Hematopoietic multipotent progenitor cell treated with erythropoietin and hydrocortisone succinate and interleukin-3 and kit ligand, for 8 days (in vitro differentiated cells): ENCODE results near the gene GTF2F2.

Experiments
- DNase-seq: peaks from one replicate; pipeline ENCODE4 v3.0.0-alpha.2; 2015

The GTF2F2 gene

DNA sequence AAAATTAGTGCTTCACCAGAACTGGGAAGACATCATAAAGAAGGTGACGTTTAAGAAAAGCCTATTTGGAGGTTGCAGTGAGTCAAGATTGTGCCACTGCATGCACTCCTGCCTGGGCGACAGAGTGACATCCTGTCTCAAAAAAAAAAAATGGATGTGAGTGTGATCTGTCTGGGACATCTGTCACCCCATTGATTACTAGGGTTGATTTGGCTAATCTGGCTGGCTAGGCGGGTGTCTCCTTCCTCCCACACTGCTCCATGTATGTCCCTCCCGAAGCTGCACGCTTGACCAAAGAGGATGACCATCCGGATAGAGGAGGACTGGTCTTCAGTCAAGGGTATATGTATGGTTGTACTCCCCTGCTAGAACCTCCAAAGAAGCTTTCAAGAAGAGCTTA, 2.6 kb downstream of the GTF2F2 start:
- peak; percentile 50 for DNase-seq

DNA sequence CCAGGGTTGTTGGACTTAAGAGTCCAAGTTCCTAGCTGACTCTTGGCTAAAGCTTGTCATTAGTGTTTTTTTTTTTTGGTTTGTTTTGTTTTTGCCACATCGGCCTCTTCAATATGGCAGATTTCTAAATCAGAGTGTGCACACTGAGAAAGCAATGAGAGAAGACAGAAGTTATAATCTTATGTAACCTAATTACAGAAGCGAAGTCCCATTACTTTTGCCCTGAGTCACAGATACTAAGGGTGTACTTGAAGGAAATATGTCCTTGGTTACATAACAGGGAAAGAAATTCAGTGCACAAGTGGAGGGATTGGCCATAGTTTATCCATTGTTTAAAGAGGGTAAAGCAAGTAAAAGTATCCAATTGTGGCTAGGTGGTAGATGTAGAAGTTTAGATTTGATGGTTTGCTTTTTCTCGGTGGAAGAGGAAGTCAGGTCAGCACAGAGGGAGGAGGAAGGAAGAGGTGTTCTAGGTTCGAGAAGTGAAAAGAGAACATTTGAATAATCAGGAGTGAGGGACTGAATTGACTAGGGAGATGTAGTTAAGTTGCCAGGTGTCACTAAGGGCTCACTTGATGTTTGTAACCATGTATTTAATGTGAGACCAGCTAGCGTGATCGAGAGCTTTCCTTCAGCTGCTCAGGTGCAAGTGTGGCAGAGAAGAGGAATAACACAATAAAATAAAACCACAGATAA, 12.2 kb downstream of the GTF2F2 start:
- DNase-seq = no peak

DNA sequence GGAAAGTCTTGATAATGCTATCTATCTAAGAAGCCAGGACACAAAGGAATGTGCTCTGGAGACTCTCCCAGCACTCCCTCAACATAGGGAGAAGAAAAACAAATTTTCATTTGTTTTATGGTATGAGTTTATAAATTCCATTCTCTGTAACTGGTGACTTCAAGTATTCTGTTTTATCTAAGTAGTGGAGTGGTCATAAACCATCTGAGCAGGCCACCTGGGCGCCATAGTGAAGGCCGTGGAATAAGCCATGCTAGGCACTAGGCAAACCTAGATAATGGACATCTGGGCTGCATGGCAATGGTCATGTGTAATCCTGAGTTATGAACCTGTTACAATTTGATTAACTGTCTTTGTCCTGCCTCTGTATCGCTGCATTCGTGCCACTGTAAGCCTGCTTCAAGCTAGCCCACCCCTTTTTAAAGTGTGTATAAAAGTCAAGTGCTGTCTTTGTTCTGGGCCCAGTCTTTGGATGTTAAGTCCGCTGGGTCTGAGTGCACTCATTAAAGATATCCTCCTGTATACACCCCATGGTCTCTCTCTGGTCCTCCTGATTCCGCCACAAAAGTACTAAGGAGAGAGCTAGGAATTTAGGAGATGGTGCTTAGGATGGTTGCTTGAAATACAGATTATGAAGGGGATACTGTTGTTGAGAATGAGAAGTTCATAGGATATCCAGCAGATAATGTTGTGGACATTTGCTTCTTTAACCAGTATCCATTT, 13.2 kb downstream of the GTF2F2 start:
- peak; percentile 15 for DNase-seq

DNA sequence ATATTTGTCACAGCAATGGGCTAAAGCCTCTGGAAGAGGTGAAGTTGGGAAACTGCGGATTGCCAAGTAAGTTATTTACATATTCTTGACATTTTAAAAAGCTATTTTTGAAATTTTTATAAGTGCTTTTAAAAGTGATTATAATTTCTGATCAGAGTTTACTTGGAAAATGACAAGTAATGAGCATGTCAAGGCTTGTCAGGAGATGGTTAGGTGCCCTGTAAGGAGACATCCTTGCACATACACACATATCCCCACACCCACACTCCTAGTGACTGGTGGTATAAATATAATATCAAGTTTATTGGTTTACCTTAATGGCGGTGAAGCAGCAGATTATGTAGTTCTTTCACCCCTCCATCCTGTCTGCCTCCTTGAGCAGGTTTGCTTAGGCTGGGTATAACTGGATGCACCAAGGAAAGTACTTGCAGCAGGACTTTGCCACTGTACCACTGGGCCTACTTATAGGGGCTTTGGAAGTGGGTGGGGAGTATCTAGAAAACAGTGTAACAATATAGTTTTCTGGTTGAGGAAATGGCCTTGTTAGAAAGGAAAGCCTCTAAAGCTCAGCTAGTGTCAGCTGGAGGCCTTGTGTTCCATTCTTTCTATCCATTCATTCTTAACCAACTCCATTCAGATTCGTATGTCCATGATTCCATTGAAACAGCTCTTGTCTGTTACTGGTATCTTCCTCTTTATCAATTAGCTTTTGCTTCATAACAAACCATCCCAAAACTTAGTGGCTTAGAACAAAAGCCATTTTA, 16.6 kb downstream of the GTF2F2 start:
- DNase-seq = no peak

GRCh38 chr13:45137526-45137925, 17.2 kb downstream of the GTF2F2 start:
- DNase-seq = no peak

GRCh38 chr13:45138282-45138681, 18.0 kb downstream of the GTF2F2 start:
- no peak for DNase-seq

- no peak for DNase-seq
Measured at GRCh38 chr13:45141369-45141768, 21.1 kb downstream of the GTF2F2 start.

GRCh38 chr13:45142440-45143345, 22.4 kb downstream of the GTF2F2 start:
- DNase-seq = peak; percentile 72

DNA sequence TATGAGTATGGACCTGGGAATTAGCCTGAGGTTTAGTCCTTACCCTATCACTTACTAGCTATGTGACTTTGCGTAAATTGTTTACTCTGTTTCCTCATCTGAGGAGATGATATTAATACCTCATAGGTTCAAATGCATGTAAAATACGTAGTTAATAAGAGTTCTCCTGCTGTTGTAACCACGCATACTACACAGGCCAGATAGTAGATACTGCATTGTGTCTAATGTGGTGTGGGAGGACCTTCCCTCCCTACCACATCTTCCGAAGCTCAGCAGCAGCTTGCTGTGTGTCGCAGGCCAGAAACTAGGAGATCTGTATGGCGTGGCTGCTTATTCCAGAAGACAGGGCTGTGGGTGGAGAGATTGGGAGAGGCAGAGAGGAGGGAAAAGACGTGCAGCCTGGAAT, 23.0 kb downstream of the GTF2F2 start:
- DNase-seq = peak; percentile 51

DNA sequence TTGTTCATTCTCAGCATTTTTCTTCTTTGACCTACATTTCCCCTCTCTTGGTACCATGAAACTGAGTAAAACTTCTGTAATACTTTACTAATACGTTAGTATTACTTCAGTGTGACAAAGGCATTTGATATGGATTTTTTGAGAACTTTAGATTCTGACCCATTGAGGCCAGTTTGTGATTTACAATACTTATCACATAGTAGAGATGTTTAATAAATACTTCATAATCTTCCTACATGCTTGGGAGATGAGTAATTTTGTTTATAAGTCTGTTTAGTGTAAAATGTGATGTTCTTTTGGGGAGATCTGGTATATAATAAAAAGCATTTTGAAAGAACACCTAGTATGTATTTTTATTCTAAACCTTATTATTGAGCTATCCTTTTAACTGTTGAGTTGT, 29.7 kb downstream of the GTF2F2 start:
- no peak for DNase-seq

DNA sequence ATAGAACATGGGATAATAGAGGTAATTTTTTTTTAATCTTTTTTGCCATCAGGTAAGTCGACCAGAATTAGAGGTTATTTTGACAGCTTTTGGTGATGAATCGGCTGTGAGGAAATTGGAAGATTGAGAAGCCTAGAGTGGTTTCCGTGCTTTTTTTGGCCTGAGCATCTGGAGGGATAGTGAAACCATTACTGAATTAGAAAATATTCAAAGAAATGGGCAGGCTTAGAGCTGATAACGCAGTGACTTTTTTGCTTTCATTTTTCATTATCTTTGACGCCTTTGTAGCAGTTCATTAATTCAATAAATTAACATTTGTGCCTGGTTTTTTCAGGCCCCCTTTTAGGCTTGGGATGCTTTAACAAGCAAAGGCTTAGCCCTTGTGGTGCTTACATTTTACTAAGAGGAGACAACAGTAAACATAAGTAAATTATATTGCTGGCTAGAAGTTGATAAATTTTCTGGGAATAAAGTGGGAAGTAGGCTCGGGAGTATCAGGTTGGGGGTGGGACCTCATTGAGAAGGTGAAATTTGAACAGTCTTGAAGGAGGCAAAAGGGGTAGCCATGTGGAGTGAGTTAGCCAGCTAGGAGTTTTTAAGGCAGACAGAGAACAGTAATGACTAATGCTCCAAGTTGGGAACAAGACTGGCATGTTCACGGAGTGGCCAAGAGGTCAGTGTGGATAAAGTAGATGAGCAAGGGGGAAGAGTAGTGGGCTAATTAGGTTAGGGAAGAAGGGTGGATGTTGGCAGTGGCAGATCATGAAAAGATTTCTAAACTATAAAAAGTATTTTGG, 36.5 kb downstream of the GTF2F2 start:
- DNase-seq = no peak

DNA sequence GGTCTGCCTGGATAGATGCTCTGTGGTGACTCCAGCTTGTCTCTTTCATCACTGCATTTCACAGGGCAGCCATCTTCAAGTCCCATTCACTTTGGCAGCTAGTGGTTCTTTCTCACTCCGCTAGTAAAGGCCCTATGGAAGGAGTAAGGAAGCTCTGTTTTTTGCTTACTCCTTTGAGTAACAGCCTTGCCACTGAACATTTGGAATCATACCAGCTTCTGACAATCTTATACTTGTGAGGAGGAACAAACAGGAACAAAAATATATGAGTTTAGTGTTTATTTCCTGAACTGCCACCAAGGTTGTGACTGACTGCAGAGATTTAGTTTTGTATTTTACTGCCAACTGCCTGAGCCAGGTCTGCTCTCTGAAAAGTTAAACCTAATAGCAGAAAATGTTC, 41.9 kb downstream of the GTF2F2 start:
- no peak for DNase-seq

DNA sequence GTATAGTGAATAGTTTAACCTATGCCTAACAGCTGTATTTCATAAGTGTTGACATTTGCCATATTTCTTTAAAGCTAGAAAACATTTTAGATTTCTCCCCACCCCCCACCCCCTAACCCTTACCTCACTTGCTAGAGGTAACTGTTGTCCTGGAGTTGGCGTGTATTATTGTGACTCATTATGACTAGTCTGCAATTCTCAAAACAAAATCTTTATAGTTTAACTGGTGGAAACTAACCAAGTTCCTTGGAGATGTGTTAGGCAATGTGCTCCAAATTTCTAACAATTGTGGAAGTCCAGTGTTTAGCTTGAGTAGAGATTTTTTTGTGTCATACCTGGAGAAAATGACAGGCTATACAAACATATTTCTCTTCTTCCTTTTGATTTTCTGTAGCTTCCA, 42.5 kb downstream of the GTF2F2 start:
- no peak for DNase-seq

GRCh38 chr13:45166858-45167257, 46.5 kb downstream of the GTF2F2 start:
- no peak for DNase-seq

DNA sequence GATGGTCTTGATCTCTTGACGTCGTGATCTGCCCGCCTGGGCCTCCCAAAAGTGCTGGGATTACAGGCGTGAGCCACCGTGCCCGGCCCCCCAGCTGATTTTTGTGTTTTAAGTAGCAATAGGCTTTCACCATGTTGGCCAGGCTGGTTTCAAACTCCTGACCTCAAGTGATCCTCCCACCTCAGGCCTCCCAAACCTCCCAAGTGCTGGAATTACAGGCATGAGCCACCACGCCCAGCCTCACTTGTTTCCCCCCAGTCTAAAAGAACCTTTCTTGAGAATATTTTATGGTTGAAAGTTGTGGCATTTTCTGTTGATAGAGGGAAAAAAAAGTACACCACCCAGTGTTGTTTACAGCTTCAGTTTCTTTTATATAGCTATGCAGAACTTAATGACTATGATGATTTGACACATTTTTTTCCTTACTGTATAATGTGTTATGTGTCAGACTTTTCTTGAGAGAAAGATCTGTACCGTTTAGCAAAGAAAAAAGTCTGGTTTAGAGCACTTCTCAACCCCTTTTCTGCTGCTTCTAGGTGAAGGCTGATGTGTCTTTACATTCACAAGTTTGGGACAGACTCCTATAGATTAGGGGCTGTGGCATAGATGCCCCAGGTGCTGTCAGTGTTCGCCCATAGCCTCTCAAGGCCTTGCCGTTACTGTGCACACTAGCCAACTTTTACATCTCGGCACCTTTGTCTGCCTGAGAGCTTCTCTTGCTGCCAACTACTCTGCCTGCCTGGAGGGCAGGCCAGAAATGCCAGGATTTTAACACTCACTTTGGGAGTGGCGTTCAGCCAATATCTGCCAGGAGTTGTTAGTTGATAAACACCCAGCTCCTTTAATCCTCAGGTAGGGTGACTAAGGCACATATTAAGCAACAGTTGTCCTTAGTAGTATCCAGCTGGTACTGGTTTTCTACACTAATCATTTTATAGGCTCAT, 47.6 kb downstream of the GTF2F2 start:
- peak; percentile 92 for DNase-seq

DNA sequence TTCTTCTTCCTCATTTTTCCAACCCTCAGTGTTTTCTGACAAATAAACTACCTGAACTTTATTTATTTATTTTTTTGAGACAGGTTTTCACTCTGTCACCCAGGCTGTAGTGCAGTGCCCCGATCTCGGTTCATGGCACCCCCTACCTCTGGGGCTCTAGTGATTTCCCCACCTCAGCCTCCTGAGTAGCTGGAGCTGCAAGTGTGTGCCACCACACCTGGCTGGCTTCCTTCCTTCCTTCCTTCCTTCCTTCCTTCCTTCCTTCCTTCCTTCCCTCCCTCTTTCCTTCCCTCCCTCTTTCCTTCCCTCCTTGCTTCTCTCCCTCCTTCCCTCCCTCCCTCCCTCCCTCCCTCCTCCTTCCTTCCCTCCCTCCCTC, 48.2 kb downstream of the GTF2F2 start:
- no peak for DNase-seq

GRCh38 chr13:45174478-45174877, 54.2 kb downstream of the GTF2F2 start:
- no peak for DNase-seq

DNA sequence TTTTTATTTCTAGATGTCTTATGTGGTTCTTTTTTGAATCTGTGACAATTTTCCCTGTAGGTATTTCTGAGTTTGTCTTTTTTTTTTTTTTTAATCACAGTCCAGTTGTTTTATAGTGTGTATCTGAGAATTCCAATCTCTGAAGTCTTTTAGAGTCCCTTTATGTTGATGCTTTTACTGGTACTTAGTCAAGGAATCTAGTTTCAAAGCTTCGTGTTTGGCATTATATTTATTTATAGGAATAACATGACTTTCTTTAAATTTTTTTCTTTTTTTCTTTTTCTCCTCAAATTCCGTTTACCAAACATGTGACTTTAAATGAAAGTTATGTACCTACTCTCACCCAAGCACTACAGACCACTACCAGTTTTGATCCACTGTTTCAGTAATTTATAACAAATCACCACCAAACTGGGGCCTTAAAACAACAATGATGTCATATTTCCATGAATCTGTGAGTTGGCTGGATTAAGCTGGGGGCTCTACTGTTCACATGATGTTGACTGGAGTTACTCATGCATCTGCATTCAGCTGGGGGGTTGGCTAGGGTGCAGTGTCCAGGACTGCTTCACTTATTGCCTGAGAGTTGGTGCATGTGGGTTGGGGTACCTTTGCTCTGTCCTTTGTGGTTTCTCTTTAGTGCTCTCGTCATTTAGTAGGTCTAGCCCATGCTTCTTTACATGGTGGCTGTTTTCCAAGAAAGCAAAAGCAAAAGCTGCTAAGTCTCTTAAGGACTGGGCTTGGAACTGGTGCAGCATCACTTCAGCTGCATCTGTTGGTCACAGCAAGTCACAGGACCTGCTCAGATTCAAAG, 58.2 kb downstream of the GTF2F2 start:
- DNase-seq = no peak

GRCh38 chr13:45179428-45179827, 59.1 kb downstream of the GTF2F2 start:
- no peak for DNase-seq

DNA sequence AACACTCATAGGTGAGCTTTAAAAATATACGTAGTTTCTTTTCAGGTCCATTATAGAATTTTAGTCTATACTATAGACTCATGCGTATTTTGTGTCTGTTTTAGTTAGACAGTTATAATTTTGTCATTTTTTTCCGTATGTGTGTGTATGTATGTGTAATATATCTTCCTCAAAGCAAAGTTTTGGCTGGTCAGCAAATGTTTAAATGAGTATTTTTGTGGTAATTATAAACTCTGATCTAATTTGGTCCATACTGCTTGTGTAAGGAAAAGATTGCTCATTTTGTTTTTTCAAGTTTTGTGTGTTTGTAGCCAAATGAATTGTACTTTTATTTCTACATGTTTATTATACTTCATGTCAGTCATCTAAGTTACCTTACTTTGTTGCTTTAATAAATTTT, 60.0 kb downstream of the GTF2F2 start:
- no peak for DNase-seq
